Endometrium (tissue), 2 donors: Measurements from ENCODE around the gene THAP3.
"Not testable (repeated sequence)": the region's sequence is repeated elsewhere in the genome, so short reads cannot be mapped to it uniquely, and the experiment has no call there.

ENCODE experiments used
- FAIRE-seq: peaks from 2 replicates; lab custom pipeline; 2012; peaks lifted over from hg19 to GRCh38; lab: Jason Lieb, UNC
- donor health status: control.
- donor health status: control.

The THAP3 gene

DNA sequence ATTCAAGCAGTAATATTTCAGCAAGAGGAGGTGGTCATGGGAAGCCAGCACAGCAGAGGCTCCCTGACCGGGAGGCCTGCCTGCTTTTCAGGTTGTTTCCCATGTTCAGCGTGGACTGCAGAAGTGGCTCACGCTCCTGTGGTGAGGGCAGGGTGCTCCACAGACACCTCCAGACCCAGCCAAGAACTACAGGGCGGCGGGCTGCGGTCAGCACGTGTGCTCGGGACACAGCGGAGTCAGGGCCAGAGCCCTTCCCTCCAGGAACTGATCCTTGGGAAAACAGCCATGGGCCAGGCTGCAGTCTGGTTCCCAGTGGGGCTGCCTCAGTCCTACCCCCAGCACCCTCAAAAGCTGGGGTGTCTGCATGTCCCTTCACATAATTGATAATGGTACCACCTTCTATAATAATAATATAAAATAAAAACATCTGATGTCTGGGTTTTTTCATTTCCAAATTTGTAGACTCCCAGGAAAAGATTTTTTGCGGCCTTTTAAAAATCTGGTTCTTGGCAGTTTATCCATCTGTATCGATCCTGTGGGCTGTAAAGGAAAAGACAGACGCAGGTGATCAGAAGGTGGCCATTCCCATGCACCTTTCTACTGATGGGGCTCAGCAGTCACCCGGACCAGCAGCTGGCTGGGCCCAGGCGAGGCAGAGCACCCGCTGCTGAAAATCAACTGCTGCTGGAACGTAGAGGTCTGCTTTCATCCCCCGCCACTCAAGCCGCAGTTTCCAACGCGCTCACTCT, 10.7 kb downstream of the THAP3 start:
- no peak for FAIRE-seq

GRCh38 chr1:6635910-6636760, 11.5 kb downstream of the THAP3 start:
- no peak for FAIRE-seq

DNA sequence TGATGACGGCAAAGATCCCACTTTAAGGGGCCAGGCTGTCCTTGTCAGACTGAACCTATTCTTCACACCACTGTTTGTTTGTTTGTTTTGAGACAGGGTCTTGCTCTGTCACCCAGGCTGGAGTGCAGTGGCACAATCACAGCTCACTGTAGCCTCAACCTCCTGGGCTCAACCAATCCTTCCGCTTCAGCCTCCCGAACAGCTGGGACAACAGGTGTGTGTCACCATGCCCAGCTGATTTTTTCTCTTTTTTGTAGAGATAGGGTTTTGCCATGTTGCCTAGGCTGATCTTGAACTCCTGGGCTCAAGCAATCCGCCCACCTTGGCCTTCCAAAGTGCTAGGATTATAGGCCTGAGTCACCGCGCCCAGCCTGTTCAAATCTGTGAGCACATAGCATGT, 12.1 kb downstream of the THAP3 start:
- FAIRE-seq = not testable (repeated sequence)

DNA sequence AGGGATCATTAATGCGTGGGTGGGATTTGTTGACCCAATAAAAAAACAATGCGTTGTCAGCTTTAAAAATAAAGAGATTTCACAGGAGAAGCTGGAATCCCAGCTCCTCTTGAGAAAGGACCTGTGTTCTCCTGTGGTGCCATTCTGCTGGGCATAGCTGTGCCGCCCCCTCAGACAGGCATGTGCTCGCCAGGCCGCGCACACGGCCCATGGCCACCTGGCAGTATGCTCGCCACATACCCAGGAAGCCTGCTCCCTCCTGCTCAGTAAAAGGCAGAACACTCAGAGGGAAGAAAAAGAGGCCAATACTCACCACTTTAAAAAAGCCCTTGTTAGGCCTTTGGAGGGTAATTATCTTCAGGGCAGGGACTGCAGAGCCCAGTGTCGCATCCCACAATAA, 13.1 kb downstream of the THAP3 start:
- FAIRE-seq = no peak

DNA sequence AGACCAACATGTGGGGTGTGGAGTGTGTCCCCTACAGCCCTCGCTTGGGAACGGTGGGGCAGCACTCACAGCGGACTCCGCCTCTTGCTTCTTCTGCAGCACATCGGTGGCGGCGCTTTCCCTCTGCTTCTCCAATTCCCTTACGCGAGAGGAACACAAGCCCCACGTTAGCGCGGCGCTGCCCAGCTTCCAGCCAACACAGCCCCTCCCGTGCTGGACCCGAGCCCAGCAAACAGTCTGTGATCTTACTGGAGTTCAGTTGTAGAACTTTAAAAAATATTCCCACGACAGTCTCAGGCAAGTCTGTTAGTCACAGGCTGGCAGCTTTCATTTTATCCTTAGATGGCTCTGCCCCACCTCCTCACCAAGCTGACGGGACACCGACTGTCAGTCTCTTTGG, 13.6 kb downstream of the THAP3 start:
- FAIRE-seq = no peak

DNA sequence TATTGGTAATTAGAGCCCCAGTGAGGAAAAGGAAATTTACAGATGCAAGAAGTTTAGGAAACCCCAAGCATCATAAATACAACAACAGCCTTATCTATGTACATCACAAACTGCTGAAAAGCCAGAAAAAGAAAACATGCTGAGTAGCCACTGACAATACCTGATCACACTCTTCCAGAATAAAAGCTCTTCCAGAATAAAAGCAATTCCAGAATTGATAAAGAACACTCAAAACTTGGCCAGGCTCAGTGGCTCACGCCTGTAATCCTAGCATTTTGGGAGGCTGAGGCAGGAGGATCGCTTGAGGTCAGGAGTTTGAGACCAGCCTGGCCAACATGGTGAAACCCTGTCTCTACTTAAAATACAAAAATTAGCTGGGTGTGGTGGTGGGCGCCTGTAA, 16.2 kb downstream of the THAP3 start:
- FAIRE-seq = not testable (repeated sequence)

- no peak for FAIRE-seq
These were observed 20.4 kb downstream of the THAP3 start for GRCh38 chr1:6645018-6645417.

- FAIRE-seq = no peak
These were observed 22.0 kb downstream of the THAP3 start for GRCh38 chr1:6646499-6647148.

DNA sequence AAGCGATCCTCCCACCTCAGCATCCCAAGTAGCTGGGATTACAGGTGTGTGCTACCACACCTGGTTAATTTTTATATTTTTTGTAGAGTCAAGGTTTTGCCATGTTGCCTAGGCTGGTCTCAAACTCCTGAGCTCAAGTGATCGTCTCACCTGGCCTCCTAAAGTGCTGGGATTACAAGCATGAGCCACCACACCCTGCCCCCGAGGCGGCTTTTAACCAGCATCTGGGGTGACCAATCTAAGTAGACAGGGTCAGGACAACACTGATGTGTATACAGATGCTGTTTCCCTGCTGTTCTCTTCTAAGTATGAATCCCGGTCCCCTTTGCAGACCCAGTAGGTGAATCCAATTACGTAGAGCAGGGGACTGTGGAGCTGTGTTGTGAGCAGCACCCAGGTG, 23.9 kb downstream of the THAP3 start:
- FAIRE-seq = no peak

GRCh38 chr1:6651909-6652308, 27.2 kb downstream of the THAP3 start:
- FAIRE-seq = no peak

GRCh38 chr1:6652986-6653385, 28.3 kb downstream of the THAP3 start:
- no peak for FAIRE-seq

GRCh38 chr1:6653436-6654290, 29.0 kb downstream of the THAP3 start:
- FAIRE-seq = no peak

DNA sequence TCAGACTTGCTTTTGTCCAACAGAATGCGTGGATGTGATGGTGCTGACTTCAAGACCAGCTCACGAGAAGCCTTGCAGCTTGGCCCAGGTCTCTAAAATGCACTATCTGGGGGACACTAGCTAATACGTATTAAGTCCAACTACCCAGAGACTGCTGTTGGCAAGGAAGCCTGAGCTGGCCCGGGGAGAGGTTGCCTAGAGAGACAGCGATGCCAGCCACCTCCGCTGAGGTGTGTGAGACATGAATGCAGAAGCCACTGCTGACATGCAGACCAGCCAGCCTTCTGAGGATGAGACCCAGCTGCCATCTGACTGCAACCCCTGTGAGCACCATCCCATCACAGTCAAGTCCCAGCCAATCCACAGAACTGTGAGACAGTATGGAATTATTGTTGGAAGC, 32.5 kb downstream of the THAP3 start:
- no peak for FAIRE-seq

DNA sequence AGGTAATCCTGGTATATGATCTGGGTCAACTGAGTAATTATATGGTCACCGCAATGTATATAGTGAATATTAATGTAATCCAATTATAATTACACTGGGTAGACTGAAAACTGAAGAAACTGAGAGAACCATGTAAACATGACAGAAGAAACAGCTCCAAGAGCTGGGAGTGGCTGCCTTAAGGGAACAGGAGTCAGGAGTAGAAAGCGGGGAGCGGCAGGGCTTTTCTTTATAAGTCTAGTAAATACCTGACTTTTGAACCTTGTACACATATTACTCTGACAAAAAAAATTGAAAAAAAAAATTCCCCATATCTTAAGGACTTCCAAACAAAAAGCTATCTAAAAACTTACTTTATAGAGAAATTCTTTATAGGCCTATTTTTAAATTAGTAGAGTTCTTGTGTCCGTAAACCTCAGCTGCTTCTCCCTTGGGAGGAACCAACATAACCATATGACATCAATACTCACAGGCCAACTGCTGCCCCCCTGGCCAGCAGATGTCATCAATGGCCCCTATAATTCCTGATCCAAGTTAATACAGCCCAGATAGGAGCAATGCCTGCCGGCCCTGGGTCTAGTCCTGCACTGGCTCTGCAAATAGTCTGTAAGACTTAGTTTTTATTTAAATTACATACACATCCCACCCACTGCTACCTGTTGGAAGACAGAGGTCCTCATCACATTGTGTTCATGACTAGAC, 33.8 kb downstream of the THAP3 start:
- FAIRE-seq = no peak

DNA sequence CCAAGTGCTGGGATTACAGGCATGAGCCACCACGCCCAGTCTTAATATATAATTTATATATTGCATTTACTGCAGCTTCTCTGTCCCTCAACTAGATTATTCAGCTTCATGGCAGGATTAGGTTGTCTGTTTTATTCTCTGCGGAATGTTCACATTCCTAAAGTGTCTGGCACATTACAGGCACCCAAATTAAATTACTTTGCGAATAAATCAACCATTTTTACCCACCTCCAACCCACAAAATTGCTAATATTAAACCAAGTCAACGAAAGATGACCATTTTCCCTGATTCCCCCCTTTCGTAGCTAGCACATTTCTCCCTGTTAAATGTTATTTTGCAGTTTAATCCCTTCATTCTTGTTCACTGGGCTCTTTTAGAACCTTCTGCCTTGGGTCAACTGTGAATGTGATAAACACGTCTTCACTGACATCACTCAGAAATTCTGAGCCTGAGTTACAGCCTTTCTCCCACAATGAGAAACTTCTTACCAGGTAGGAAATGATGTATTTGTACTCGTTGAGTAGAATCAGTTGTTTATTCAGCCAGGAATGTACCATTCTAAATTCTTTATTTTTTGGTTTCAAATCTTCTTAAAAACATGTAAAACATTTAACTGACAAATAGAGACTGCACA, 35.9 kb downstream of the THAP3 start:
- no peak for FAIRE-seq

GRCh38 chr1:6662468-6662867, 37.8 kb downstream of the THAP3 start:
- not testable (repeated sequence) for FAIRE-seq

- no peak for FAIRE-seq
These were observed 42.0 kb downstream of the THAP3 start for GRCh38 chr1:6666696-6667095.

- FAIRE-seq = no peak
These were observed 42.5 kb downstream of the THAP3 start for GRCh38 chr1:6667139-6667538.

DNA sequence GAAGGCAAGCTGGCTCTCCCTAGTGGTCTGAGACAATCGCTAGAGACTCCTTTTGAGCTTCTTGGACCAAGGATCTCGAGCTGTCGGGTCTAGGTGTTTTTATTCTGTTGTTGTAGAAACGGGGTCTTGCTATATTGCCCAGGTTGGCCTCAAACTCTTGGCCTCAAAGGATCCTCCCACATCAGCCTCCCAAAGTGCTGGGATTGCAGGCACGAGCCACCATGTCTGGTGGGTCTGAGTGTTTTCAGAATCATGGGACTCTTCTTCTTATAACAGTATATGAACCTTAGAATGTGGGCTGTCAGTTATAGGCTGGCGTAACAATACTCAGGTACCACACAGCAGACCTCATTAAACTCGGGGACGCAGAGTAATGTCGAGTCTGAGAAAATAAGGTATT, 43.8 kb downstream of the THAP3 start:
- no peak for FAIRE-seq

DNA sequence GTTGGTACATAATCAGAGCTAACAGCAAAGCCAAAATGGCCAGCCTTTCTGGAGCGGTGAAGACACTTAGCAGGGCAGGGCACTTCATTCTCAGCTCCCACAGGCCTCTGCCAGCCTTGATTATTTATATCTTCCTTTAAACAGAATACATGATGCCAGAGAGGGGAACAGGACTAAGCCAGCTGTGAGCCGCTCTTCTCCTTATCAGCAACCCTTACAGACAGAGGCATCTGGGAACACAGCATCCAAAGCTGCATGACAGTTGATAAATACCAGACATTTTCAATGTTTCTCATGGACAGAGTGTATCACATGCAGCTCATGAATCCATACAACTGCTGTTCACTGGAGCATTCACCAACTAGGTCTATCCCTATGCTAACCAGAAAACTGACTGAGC, 47.9 kb downstream of the THAP3 start:
- no peak for FAIRE-seq

- no peak for FAIRE-seq
These were observed 49.2 kb downstream of the THAP3 start for GRCh38 chr1:6673816-6674398.
